NCI-H2029 (cell line): ENCODE measurements around the gene NCDN.

Experiments
- DNase-seq: peaks from one replicate; lab custom pipeline; 2025; lab: John Stamatoyannopoulos, UW

NCDN gene

GRCh38 chr1:35554266-35555211, 3.1 kb upstream of the NCDN start:
- DNase-seq: peak; percentile 71

GRCh38 chr1:35555212-35555584, 2.4 kb upstream of the NCDN start:
- no peak for DNase-seq

GRCh38 chr1:35555601-35556477, 1.8 kb upstream of the NCDN start:
- DNase-seq: peak; percentile 77

- no peak for DNase-seq
Measured at GRCh38 chr1:35556484-35557117, 998 bp upstream of the NCDN start.

- DNase-seq: peak; percentile 62
Measured at GRCh38 chr1:35557118-35557610, 435 bp upstream of the NCDN start, which contains the start of gene KIAA0319L. KIAA0319L (minus strand) TSS chr1:35557403; CDS start chr1:35554491, 2,912 bp downstream.

DNA sequence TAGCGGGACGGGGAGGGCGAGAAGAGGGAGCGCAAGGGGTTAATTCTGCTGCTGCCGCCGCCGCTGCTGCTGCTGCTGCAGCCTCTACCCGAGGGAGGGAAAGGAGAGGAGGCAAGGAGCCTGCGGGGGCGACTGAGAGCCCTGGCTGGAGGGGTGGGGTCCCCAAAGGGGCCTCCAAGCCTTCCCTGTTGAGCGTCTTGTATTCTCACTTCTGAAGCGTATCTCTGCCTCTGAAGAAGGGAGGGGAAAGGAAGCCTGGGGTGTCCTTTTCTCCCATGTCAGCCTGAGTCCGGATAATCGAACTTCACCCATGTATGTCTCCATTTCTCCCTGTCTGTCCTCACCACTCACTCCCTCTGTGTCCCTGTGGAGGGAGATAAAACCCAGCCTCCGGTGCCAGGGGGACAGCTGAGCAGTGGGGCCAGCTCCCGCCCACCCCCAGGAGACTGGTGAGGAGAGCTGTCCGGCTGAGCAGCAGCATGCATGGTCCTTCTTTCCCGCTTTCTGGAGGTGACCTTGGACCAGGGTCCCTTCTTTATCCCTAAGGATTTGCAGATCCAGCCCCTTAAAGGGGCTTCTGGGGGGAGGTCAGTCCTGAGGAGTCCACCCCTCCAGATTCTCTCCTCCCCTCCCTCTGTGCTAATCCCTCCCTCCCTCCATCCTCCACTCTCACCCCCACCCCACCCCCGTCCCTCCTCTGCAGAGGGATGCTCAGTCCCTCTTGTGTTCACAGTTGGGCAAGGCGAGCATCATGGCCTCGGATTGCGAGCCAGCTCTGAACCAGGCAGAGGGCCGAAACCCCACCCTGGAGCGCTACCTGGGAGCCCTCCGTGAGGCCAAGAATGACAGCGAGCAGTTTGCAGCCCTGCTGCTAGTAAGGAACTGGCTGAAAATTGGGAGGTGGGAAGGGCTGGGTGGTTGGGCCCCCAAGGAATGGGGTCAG, 1.0 kb downstream of the NCDN start:
- DNase-seq: no peak

- DNase-seq: no peak
Measured at GRCh38 chr1:35559317-35559944, 1.8 kb downstream of the NCDN start.

- DNase-seq: peak; percentile 38
Measured at GRCh38 chr1:35560256-35561225, 2.9 kb downstream of the NCDN start.

GRCh38 chr1:35561297-35561971, 3.8 kb downstream of the NCDN start:
- no peak for DNase-seq

DNA sequence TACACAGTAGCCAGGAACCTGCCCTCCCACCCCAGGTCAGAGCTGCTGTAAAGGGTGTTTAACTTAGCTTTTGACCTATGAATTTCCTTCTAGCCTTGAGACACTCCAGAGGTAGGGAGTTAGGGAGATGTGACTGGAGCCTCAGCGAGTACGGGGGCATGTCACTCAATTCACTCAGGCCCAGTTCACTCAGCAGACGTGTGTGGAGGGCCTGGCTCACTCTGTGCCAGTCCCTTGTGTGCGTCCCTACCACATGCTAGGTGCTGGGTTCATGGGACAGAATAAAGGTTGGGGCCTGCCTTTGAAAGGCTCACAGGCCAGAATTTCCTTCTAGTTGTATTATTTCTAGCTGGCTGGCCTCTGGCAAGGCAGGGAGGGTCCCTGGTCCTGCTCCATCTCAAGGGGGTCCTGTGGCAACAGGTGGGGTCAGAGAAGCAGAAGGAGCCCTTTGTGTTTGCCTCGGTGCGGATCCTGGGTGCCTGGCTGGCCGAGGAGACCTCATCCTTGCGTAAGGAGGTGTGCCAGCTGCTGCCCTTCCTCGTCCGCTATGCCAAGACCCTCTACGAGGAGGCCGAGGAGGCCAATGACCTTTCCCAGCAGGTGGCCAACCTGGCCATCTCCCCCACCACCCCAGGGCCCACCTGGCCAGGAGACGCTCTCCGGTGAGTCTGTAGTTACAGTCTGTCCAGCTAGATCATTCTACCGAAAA, 4.5 kb downstream of the NCDN start:
- no peak for DNase-seq

GRCh38 chr1:35563166-35563565, 5.6 kb downstream of the NCDN start:
- DNase-seq: no peak

DNA sequence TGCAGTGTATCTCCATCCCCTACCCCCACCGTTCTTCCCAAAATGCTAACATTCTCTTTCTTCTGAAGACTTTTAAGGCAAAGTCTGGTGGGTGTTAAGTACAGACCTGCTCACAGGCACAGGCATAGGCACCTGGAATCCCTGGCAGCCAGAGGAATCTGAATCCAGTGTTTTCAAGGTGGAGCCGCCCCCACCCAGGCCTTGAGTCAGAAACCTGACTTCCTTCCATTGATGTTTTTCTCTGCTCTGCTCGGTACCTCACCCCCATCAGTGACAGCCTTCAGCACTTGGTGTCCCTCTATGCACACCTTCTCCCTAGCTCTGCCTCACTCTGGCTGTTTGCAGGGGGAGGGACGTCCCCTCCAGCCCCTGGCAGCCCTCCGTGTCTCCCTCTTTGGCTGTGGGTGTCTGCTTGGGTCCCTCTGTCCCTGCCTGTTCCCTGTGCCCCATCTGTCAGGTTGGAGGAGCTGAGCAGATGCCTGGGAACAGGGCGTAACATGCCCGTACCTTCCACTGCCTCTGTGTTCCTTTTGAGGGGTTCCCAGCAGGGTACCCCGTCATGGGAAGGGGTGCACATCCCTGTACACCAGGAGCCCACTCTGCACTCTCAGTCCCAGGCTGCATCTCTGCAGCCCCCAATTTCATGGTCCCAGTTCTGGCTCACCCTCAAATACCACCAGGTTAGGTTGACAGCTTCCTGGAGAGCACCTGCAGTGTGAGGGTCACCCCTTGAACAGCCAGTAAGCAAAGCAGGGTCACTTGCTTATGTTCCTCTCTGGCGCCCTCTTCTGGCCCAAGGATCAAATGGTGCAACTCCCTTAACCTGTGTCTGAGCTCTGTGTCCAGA, 6.7 kb downstream of the NCDN start:
- peak; percentile 63 for DNase-seq

DNA sequence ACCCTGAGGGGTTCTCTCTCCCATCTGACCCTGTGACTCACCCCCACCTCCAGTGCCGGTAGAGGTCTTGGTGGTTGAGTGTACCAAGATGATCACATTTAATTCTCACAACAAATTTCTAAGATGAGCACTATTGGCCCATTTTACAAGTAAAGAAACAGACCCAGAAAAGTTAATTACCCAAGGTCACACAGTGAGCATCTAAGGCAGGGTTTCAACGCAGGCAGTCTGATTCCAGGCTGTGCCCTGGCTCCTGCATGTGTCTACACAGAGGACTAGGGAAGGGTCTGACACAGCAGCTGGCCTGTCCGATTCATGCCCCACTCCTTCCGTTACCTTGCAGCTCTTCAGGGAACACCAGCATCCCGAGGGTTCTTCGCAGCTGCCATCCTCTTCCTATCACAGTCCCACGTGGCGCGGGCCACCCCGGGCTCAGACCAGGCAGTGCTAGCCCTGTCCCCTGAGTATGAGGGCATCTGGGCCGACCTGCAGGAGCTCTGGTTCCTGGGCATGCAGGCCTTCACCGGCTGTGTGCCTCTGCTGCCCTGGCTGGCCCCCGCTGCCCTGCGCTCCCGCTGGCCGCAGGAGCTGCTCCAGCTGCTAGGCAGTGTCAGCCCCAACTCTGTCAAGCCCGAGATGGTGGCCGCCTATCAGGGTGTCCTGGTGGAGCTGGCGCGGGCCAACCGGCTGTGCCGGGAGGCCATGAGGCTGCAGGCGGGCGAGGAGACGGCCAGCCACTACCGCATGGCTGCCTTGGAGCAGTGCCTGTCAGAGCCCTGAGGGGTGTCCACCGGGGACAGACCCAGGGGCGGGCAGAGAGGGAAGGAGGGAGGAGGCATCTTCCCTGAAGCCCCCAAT, 7.5 kb downstream of the NCDN start:
- no peak for DNase-seq

DNA sequence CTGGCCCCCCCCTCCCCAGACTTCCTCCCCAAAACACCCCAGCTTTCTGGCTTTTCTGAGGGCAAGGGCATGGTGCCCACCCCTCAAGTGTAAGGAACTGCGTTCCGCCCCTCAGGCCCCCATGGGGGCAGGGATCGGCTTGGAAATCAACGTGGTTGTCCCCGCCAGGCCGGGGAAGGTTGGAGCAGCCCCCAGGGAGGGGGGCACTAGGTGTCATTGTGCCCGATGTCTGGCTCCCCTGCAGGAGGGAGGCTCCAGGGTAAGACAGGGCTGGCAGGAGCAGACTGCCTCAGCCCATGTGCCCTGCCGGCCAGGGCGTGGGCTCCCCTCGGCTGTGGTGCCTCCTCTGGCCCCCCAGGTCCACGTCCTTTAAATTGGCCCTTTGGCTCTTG, 8.1 kb downstream of the NCDN start:
- DNase-seq: no peak

GRCh38 chr1:35567947-35568558, 10.5 kb downstream of the NCDN start:
- DNase-seq: no peak

DNA sequence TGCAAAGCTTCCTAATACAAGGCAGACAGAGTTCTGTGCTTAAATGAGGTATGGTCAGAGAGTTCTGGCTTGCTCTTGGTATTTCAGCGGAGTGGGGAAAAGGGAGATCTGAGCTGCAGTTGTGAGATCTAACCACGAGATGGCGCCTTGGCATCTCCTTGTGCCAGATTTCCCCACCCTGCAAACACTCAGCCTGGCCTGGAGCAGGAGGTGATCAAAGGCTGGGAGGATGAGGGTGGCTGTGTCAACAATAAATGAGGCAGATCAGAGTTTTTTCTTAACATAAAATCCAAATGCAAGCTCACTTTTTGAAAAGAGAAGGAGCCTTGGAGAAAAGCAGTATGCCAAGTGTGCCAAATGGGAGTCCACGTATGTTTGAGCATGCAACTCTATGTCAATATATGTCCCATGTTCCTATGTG, 11.4 kb downstream of the NCDN start:
- DNase-seq: peak; percentile 40
